OCI-LY1 (cell line): ENCODE data around the gene ZC3H15.
A peak's percentile ranks its signal among the peaks of the same experiment; 100 is the strongest.

Experiments used
- CTCF ChIP-seq: fragments of 200-600 bp; sonication (generic), shearing (Covaris generic); IDR thresholded peaks from 2 replicates; pipeline ENCODE4 v1.5.1; 2017; ENCODE audit warnings: mild to moderate bottlenecking, antibody characterized with exemption, low read length, moderate library complexity, mixed read lengths
- EZH2 ChIP-seq: fragments of 200-600 bp; sonication (generic), shearing (Covaris generic); IDR thresholded peaks from 2 replicates; pipeline ENCODE4 v1.8.0; 2017; ENCODE audit warnings: borderline replicate concordance, mixed run types, mild to moderate bottlenecking, antibody characterized with exemption, low read length, moderate library complexity, mixed read lengths

GRCh38 chr2:186460465-186460864 is 25.6 kb upstream of the ZC3H15 start:
- peak; percentile 53; the same call in 1 of the 2 replicates for TF ChIP-seq CTCF
- no peak for TF ChIP-seq EZH2
